Panc1 (cell line): ENCODE measurements around the gene CMTM4. TPM values are rescaled to one million over a fixed set of nuclear protein-coding genes. Genes with fewer than 3 reads are reported as not detected.

Experiments
- ATAC-seq: fragments of 200-7000 bp; cut with Tn5 transposase; 2 replicates; pipeline ENCODE4 v1.9.1; 2020; ENCODE audit warnings: mild to moderate bottlenecking, moderate library complexity
- BruUV-seq: library from RNA; stranded (reverse); fragments of 400-500 nt; replicated peaks from 2 replicates; lab custom pipeline; 2021; lab: Mats Ljungman, UMichigan
- CTCF ChIA-PET: fragments of 300-600 bp; sonication (Branson Sonifier 250); formaldehyde crosslinking; loops from one replicate; lab custom pipeline; 2022; ENCODE audit warnings: antibody characterized with exemption; lab: Charles Lee
- POLR2A ChIA-PET: fragments of 300-600 bp; sonication (Branson Sonifier 250); formaldehyde crosslinking; loops from one replicate; lab custom pipeline; 2022; ENCODE audit warnings: antibody characterized with exemption; lab: Charles Lee
- DNase-seq: peaks from one replicate; pipeline ENCODE4 v3.0.0-alpha.2; 2010; ENCODE audit warnings: low read depth, low spot score
- H3K27ac ChIP-seq: 2 replicates; pipeline ENCODE4 v1.5.1; 2011; ENCODE audit warnings: mild to moderate bottlenecking, low read length, inconsistent platforms
- H3K27me3 ChIP-seq: fragments of 200-500 bp; sonication (Bioruptor generic); 2 replicates; pipeline ENCODE4 v1.6.0; 2014; ENCODE audit warnings: low read length, inconsistent platforms; ENCODE audit not compliant: control insufficient read depth, insufficient read depth
- H3K36me3 ChIP-seq: fragments of 200-500 bp; sonication (Bioruptor generic); 2 replicates; pipeline ENCODE4 v1.5.1; 2014; ENCODE audit warnings: inconsistent platforms, mild to moderate bottlenecking, low read length, moderate library complexity; ENCODE audit not compliant: control insufficient read depth, insufficient read depth
- H3K4me1 ChIP-seq: 2 replicates; pipeline ENCODE4 v1.5.1; 2011; ENCODE audit warnings: inconsistent platforms, mild to moderate bottlenecking, low read length, moderate library complexity; ENCODE audit not compliant: control insufficient read depth, insufficient read depth
- H3K4me3 ChIP-seq, 2 experiments: 2 replicates each; pipeline ENCODE4 v1.5.1; 2011 to 2012; ENCODE audit warnings: low read depth in 2 of 2, low read length in 2 of 2, mild to moderate bottlenecking in 2 of 2, inconsistent platforms in 1 of 2, moderate library complexity in 1 of 2
- H3K9me3 ChIP-seq: fragments of 200-500 bp; sonication (Bioruptor generic); 2 replicates; pipeline ENCODE4 v1.5.1; 2014; ENCODE audit warnings: low read depth, mild to moderate bottlenecking, inconsistent platforms, low read length, moderate library complexity; ENCODE audit not compliant: control insufficient read depth, insufficient read depth
- CTCF ChIP-seq: fragments of 450-650 bp; IDR thresholded peaks from 2 replicates; pipeline ENCODE4 v1.5.1; 2017; ENCODE audit warnings: mild to moderate bottlenecking
- POLR2AphosphoS5 ChIP-seq: IDR thresholded peaks from 2 replicates; pipeline ENCODE4 v1.6.1; 2012; ENCODE audit warnings: mild to moderate bottlenecking, low read depth, low read length, moderate library complexity
- REST ChIP-seq, 2 experiments: IDR thresholded peaks; 2 replicates each; pipeline ENCODE4 v1.6.1; 2011 to 2012; ENCODE audit warnings: low read depth in 2 of 2, control low read depth in 1 of 2, low read length in 1 of 2, mild to moderate bottlenecking in 1 of 2, moderate library complexity in 1 of 2; ENCODE audit not compliant: insufficient read depth in 1 of 2
- SIN3A ChIP-seq: IDR thresholded peaks from 2 replicates; pipeline ENCODE4 v1.6.1; 2012; ENCODE audit warnings: low read depth, mild to moderate bottlenecking, low read length, moderate library complexity, borderline replicate concordance; ENCODE audit not compliant: insufficient read depth
- TCF7L2 ChIP-seq: IDR thresholded peaks from 2 replicates; pipeline ENCODE4 v1.6.1; 2011; ENCODE audit warnings: mild to moderate bottlenecking, low read depth, low read length, inconsistent platforms
- in situ Hi-C: cut with HindIII; loops from 2 replicates; pipeline ENCODE4 v1.10.0; 2016; ENCODE audit warnings: low sequenced_read_pairs, low pct_unique_long_range_greater_than_20kb
- intact Hi-C: fragments of 100-400 bp; cut with micrococcal nuclease; formaldehyde crosslinking; loops from one replicate; pipeline ENCODE4 v1.10.0; 2022; ENCODE audit not compliant: unreplicated experiment
- total RNA-seq: library from RNA; stranded (reverse); gene quantifications from one replicate; pipeline ENCODE4 v1.2.1, GENCODE V29; 2021; ENCODE audit not compliant: unreplicated experiment

The CMTM4 gene
- total RNA-seq, 1 experiment from 2014 or later = 51.9 TPM

GRCh38 chr16:66658143-66658859 lies 38.2 kb downstream of the CMTM4 start:
- Histone ChIP-seq H3K36me3 (no peaks in the 10 kb centered on the region), H3K9me3 (no peaks in the 10 kb centered on the region), H3K27ac (no peak overlapping the region), H3K4me1 (peaks cover 31% of the 10 kb centered on the region), H3K4me3 (no peak overlapping the region), H3K27me3 (no peaks in the 10 kb centered on the region)
- ATAC-seq = no peak
- in situ Hi-C loops = no loop called here
- intact Hi-C loops = no loop called here
- BruUV-seq = no TSS peak
- ChIA-PET CTCF (interaction anchor here (0.8 to 0.9 kb wide), 2 partner anchors 50 to 210 kb away, joined by 3 to 4 read pairs; no protein-coding TSS in a partner anchor), POLR2A (no interaction called here)
- no peak for DNase-seq
- TF ChIP-seq CTCF (peak; percentile 30), TCF7L2 (no peak), POLR2AphosphoS5 (no peak)

GRCh38 chr16:66656547-66656946 lies 40.0 kb downstream of the CMTM4 start:
- intact Hi-C loops = no loop called here
- POLR2A ChIA-PET = no interaction called here
- CTCF ChIA-PET = no interaction called here

More at GRCh38 chr16:66656547-66656946, 40.0 kb downstream of the CMTM4 start:
- in situ Hi-C loops = no loop called here
- Histone ChIP-seq H3K9me3 (no peaks in the 10 kb centered on the region), H3K36me3 (no peaks in the 10 kb centered on the region), H3K4me1 (peaks cover 18% of the 10 kb centered on the region), H3K27me3 (no peaks in the 10 kb centered on the region), H3K4me3 (no peak overlapping the region), H3K27ac (no peak overlapping the region)
- no peak for TF ChIP-seq TCF7L2
- TF ChIP-seq CTCF = no peak
- no peak for TF ChIP-seq REST (IDR thresholded peaks at IDR 0.05; ENCODE audit: insufficient read depth in 1 of 2, low read depth in 2 of 2, low read length in 1 of 2)
- no peak for TF ChIP-seq SIN3A
- TF ChIP-seq POLR2AphosphoS5 = no peak
- DNase-seq (no peak), ATAC-seq (no peak)
- BruUV-seq = no TSS peak
